Measurements from ENCODE around the gene CHD1. TPM values are rescaled to one million over a fixed set of nuclear protein-coding genes. Genes with fewer than 3 reads are reported as not detected.
"Not testable (repeated sequence)": the region's sequence is repeated elsewhere in the genome, so short reads cannot be mapped to it uniquely, and the experiment has no call there.

Gene CHD1
- total RNA-seq, 1 donor from 2014 or later: 16.8 TPM

- no peak for DNase-seq (ENCODE audit: low read depth)
- H3K4me3 ChIP-seq (ENCODE audit: low read depth, low read length): no peak overlapping the region
- TF ChIP-seq, protein P1, sequence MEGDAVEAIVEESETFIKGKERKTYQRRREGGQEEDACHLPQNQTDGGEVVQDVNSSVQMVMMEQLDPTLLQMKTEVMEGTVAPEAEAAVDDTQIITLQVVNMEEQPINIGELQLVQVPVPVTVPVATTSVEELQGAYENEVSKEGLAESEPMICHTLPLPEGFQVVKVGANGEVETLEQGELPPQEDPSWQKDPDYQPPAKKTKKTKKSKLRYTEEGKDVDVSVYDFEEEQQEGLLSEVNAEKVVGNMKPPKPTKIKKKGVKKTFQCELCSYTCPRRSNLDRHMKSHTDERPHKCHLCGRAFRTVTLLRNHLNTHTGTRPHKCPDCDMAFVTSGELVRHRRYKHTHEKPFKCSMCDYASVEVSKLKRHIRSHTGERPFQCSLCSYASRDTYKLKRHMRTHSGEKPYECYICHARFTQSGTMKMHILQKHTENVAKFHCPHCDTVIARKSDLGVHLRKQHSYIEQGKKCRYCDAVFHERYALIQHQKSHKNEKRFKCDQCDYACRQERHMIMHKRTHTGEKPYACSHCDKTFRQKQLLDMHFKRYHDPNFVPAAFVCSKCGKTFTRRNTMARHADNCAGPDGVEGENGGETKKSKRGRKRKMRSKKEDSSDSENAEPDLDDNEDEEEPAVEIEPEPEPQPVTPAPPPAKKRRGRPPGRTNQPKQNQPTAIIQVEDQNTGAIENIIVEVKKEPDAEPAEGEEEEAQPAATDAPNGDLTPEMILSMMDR (conservative IDR thresholded peaks at IDR 0.05; ENCODE audit: low read depth, low read length): no peak
Measured at GRCh38 chr5:98968056-98968564, 39.3 kb upstream of the CHD1 start.

GRCh38 chr5:98965226-98965625 lies 36.4 kb upstream of the CHD1 start:
- DNase-seq (ENCODE audit: low read depth): no peak
- H3K4me3 ChIP-seq (ENCODE audit: low read depth, low read length): no peak overlapping the region
- TF ChIP-seq, protein P1 (conservative IDR thresholded peaks at IDR 0.05; ENCODE audit: low read depth, low read length): no peak

DNA sequence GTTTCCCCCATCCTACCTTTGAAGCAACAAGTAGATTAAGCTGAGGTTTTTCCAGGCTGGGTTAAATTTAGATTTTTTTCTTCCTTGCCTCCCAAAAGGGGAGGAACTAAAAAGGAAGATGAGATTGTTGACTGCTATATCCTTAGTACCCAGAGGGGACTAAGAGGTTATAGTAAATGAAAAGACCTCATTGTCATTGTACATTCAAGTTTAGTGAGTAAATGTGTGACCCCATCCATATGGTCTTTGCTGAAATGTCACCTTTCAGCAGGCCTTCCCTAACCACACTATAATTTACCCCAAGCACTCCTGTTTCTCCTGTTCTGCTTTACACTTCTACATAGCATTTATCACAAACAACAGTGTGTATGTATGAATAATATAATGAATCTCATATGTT lies 35.8 kb upstream of the CHD1 start:
- H3K4me3 ChIP-seq (ENCODE audit: low read depth, low read length): no peak overlapping the region
- no peak for DNase-seq (ENCODE audit: low read depth)
- TF ChIP-seq, protein P1 (conservative IDR thresholded peaks at IDR 0.05; ENCODE audit: low read depth, low read length): no peak

- DNase-seq (ENCODE audit: low read depth): no peak
- TF ChIP-seq, protein P1 (conservative IDR thresholded peaks at IDR 0.05; ENCODE audit: low read depth, low read length): no peak
- H3K4me3 ChIP-seq (ENCODE audit: low read depth, low read length): no peak overlapping the region
Measured at GRCh38 chr5:98963019-98963418, 34.2 kb upstream of the CHD1 start.

DNA sequence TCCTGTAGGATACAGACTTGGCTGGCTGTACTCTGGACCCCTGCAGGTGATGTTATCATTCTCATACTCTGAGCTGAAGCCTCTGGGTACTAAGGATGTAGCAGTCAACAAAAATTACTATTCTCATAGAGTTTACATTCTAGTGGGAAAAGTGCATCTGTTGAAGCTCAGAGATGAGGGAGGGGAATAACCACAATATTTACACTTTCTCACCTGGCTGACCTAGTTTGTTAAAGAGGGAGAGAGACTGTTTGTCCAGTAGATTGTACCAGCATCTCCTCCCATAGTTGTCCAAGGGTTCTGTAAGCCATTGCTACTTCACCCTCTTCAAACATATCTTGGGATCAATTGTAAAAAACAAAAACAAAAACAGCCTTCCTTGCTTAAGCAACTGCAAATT lies 33.8 kb upstream of the CHD1 start:
- no peak overlapping the region for H3K4me3 ChIP-seq (ENCODE audit: low read depth, low read length)
- no peak for DNase-seq (ENCODE audit: low read depth)
- TF ChIP-seq, protein P1 (conservative IDR thresholded peaks at IDR 0.05; ENCODE audit: low read depth, low read length): no peak

DNA sequence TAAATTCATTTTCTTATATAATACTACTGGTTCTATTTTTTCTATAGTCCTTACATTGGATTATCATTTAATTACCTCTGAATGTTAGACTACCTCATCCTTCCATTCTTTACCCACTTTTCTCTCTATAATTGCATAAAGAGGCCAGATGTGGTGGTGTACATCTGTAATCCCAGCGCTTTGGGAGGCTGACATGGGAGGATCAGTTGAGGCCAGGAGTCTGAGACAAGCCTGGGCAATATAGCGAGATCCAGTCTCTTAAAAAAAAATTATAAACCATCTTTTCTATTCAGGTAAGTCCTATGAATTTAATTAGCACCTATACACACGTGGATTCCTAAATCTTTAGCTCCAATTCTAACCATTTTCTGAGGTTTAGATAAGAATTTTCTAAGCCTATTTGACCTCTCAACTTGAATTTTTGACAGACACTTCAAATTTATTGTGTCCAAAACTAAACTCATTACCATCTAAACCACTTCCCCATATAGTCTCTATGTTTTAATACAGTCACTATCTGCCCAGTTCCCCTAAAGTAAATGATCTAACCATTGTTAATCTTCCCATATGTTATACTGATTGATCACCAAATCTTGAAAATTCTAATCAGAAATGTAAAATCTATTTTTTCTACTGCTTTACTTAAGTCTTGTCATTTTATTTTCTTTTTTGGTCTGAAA lies 33.0 kb upstream of the CHD1 start:
- TF ChIP-seq, protein P1 (conservative IDR thresholded peaks at IDR 0.05; ENCODE audit: low read depth, low read length): no peak
- no peak for DNase-seq (ENCODE audit: low read depth)
- no peak overlapping the region for H3K4me3 ChIP-seq (ENCODE audit: low read depth, low read length)

DNA sequence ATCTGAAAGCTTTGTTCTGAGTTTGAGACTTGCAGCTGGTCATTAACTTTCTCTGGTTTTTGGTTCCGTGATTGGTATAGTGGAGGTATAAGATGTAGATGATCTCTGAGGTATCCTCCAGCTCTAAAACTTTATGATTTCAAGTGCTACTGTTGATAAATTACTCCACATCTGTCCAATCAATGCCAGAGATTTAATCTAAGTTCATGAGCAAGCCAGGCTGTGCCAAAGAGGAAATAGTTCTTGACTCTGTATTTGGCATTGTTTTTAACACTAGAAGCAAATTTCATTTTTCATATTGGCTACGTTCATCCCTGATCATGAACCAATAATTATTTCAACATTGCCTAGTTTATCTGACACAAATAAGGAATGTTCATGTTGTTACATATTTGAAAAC lies 28.5 kb upstream of the CHD1 start:
- DNase-seq (ENCODE audit: low read depth): no peak
- TF ChIP-seq, protein P1 (conservative IDR thresholded peaks at IDR 0.05; ENCODE audit: low read depth, low read length): no peak
- no peak overlapping the region for H3K4me3 ChIP-seq (ENCODE audit: low read depth, low read length)

DNA sequence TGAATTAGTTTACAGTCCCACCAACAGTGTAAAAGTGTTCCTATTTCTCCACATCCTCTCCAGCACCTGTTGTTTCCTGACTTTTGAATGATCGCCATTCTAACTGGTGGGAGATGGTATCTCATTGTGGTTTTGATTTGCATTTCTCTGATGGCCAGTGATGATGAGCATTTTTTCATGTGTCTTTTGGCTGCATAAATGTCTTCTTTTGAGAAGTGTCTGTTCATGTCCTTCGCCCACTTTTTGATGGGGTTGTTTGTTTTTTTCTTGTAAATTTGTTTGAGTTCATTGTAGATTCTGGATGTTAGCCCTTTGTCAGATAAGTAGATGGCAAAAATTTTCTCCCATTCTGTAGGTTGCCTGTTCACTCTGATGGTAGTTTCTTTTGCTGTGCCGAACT lies 27.1 kb upstream of the CHD1 start:
- not testable (repeated sequence) for H3K4me3 ChIP-seq (ENCODE audit: low read depth, low read length); DNase-seq (ENCODE audit: low read depth)

GRCh38 chr5:98955471-98955870 lies 26.7 kb upstream of the CHD1 start:
- not testable (repeated sequence) for DNase-seq (ENCODE audit: low read depth)

More at GRCh38 chr5:98955471-98955870, 26.7 kb upstream of the CHD1 start:
- H3K4me3 ChIP-seq (ENCODE audit: low read depth, low read length): not testable (repeated sequence)
